ENCODE measurements around the gene CDHR2. TPM values are rescaled to one million over a fixed set of nuclear protein-coding genes. Genes with fewer than 3 reads are reported as not detected.
"Not testable (repeated sequence)": the region's sequence is repeated elsewhere in the genome, so short reads cannot be mapped to it uniquely, and the experiment has no call there.

CDHR2 gene
- total RNA-seq, 2 donors from 2014 or later: 0.12 TPM; not detected in 1

GRCh38 chr5:176589039-176589769 lies 40.1 kb downstream of the CDHR2 start:
- DNase-seq (ENCODE audit: low spot score): no peak
- H3K9me3 ChIP-seq: peaks cover 0 to 18% of the 10 kb centered on the region in 2 donors
- H3K36me3 ChIP-seq: no peaks in the 10 kb centered on the region
- TF ChIP-seq, protein P1, sequence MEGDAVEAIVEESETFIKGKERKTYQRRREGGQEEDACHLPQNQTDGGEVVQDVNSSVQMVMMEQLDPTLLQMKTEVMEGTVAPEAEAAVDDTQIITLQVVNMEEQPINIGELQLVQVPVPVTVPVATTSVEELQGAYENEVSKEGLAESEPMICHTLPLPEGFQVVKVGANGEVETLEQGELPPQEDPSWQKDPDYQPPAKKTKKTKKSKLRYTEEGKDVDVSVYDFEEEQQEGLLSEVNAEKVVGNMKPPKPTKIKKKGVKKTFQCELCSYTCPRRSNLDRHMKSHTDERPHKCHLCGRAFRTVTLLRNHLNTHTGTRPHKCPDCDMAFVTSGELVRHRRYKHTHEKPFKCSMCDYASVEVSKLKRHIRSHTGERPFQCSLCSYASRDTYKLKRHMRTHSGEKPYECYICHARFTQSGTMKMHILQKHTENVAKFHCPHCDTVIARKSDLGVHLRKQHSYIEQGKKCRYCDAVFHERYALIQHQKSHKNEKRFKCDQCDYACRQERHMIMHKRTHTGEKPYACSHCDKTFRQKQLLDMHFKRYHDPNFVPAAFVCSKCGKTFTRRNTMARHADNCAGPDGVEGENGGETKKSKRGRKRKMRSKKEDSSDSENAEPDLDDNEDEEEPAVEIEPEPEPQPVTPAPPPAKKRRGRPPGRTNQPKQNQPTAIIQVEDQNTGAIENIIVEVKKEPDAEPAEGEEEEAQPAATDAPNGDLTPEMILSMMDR (IDR thresholded peaks at IDR 0.05): no peak
- no peak overlapping the region for H3K27ac ChIP-seq
- H3K27me3 ChIP-seq: no peaks in the 10 kb centered on the region
- no peak overlapping the region for H3K4me3 ChIP-seq
- H3K4me1 ChIP-seq: no peaks in the 10 kb centered on the region

GRCh38 chr5:176590035-176590717 lies 41.0 kb downstream of the CDHR2 start:
- no peak overlapping the region for H3K4me3 ChIP-seq
- TF ChIP-seq, protein P1 (IDR thresholded peaks at IDR 0.05): no peak
- no peaks in the 10 kb centered on the region for H3K27me3 ChIP-seq
- H3K9me3 ChIP-seq: peaks cover 0 to 11% of the 10 kb centered on the region in 2 donors
- no peak overlapping the region for H3K27ac ChIP-seq
- no peaks in the 10 kb centered on the region for H3K36me3 ChIP-seq
- no peaks in the 10 kb centered on the region for H3K4me1 ChIP-seq
- no peak for DNase-seq (ENCODE audit: low spot score)

GRCh38 chr5:176591667-176592066 lies 42.5 kb downstream of the CDHR2 start:
- not testable (repeated sequence) for DNase-seq (ENCODE audit: low spot score); H3K4me1 ChIP-seq; H3K36me3 ChIP-seq; H3K9me3 ChIP-seq; H3K4me3 ChIP-seq; H3K27me3 ChIP-seq; H3K27ac ChIP-seq

DNA sequence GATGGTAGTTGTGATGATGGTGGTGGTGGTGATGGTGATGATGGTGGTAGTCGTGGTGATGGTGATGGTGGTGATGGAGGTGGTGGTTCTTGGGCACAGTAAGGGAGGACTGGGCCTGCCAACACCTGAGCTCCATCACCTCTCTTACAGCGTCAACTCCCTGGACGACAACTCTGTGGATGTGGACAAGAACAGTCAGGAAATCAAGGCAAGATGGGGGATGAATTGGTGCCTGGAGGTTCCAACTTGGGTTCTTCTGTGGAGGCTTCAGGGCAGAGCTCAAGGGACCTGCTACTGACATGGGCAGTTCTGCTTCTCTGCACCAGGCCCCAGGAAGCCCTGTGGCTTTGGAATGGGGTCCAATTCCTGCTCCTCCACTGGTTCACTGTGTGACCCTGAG lies 43.4 kb downstream of the CDHR2 start:
- no peaks in the 10 kb centered on the region for H3K9me3 ChIP-seq
- TF ChIP-seq, protein P1 (IDR thresholded peaks at IDR 0.05): no peak

GRCh38 chr5:176593273-176593869 lies 44.2 kb downstream of the CDHR2 start:
- H3K9me3 ChIP-seq: no peaks in the 10 kb centered on the region
- H3K4me1 ChIP-seq: peaks cover 0 to 5% of the 10 kb centered on the region in 2 donors
- H3K4me3 ChIP-seq: no peak overlapping the region
- H3K27me3 ChIP-seq: no peaks in the 10 kb centered on the region
- TF ChIP-seq, protein P1 (IDR thresholded peaks at IDR 0.05): no peak
- no peak for DNase-seq (ENCODE audit: low spot score)
- no peak overlapping the region for H3K27ac ChIP-seq
- H3K36me3 ChIP-seq: no peaks in the 10 kb centered on the region

More for the DNA sequence above, 43.4 kb downstream of the CDHR2 start:
- H3K27ac ChIP-seq: no peak overlapping the region
- H3K27me3 ChIP-seq: no peaks in the 10 kb centered on the region
- H3K4me3 ChIP-seq: no peak overlapping the region
- no peaks in the 10 kb centered on the region for H3K36me3 ChIP-seq
- peaks cover 0 to 5% of the 10 kb centered on the region in 2 donors for H3K4me1 ChIP-seq
- DNase-seq (ENCODE audit: low spot score): no peak

GRCh38 chr5:176594554-176594953 lies 45.4 kb downstream of the CDHR2 start:
- no peak overlapping the region for H3K4me3 ChIP-seq
- TF ChIP-seq, protein P1 (IDR thresholded peaks at IDR 0.05): no peak
- peaks cover 0 to 5% of the 10 kb centered on the region in 2 donors for H3K4me1 ChIP-seq
- no peak overlapping the region for H3K27ac ChIP-seq
- no peaks in the 10 kb centered on the region for H3K36me3 ChIP-seq
- no peaks in the 10 kb centered on the region for H3K9me3 ChIP-seq
- DNase-seq (ENCODE audit: low spot score): no peak
- H3K27me3 ChIP-seq: no peaks in the 10 kb centered on the region

All from right atrium auricular region (tissue), 2 donors.